Esophagus muscularis mucosa (tissue), 4 donors: ENCODE results near the gene LCNL1. TPM values are rescaled to one million over a fixed set of nuclear protein-coding genes. Genes with fewer than 3 reads are reported as not detected.

Source experiments
- DNase-seq: peaks from one replicate; pipeline ENCODE4 v3.0.0-alpha.2; 2017; ENCODE audit errors: extremely low spot score
- H3K27ac ChIP-seq, 4 donors: fragments of 200-600 bp; sonication (generic); replicated peaks in 1 of 4; 1 replicate in 3 of 4; 2 replicates in 1 of 4; pipeline ENCODE4 v1.5.1; 2016 to 2019; ENCODE audit warnings: mild to moderate bottlenecking in 1 of 4
- H3K27me3 ChIP-seq, 4 donors: fragments of 200-600 bp; sonication (generic); one replicate each; pipeline versions ENCODE4 v1.5.1 to v1.6.0; 2016 to 2019
- H3K36me3 ChIP-seq, 4 donors: fragments of 200-600 bp; sonication (generic); one replicate each; pipeline ENCODE4 v1.5.1; 2016 to 2019
- H3K4me1 ChIP-seq, 4 donors: fragments of 200-600 bp; sonication (generic); one replicate each; pipeline ENCODE4 v1.5.1; 2016 to 2019
- H3K4me3 ChIP-seq, 4 donors: fragments of 200-600 bp; sonication (generic); 1 replicate in 2 of 4; 2 replicates in 2 of 4; pipeline ENCODE4 v1.5.1; 2016 to 2019; ENCODE audit warnings: mild to moderate bottlenecking in 4 of 4, moderate library complexity in 1 of 4
- H3K9me3 ChIP-seq, 4 donors: fragments of 200-600 bp; sonication (generic); 1 replicate in 3 of 4; 2 replicates in 1 of 4; pipeline ENCODE4 v1.5.1; 2016 to 2019
- CTCF ChIP-seq, 3 experiments: fragments of 200-600 bp in 2 of 3; fragments of 450-650 bp in 1 of 3; sonication (generic) in 2 of 3; IDR thresholded peaks; one replicate each; pipeline ENCODE4 v1.5.1; 2017 to 2019; ENCODE audit warnings: antibody characterized with exemption in 3 of 3, mild to moderate bottlenecking in 2 of 3, moderate library complexity in 1 of 3
- EP300 ChIP-seq: sonication (generic); formaldehyde crosslinking; IDR thresholded peaks from one replicate; pipeline ENCODE4 v1.6.1; 2017; ENCODE audit warnings: antibody characterized with exemption
- POLR2A ChIP-seq: fragments of 450-650 bp; IDR thresholded peaks from one replicate; pipeline ENCODE4 v1.6.1; 2017; ENCODE audit warnings: antibody characterized with exemption, moderate library complexity, mild to moderate bottlenecking, low read depth
- POLR2AphosphoS5 ChIP-seq, 2 donors: sonication (generic); formaldehyde crosslinking; IDR thresholded peaks; one replicate each; pipeline ENCODE4 v1.6.1; 2017; ENCODE audit warnings: antibody characterized with exemption in 2 of 2
- whole genome bisulfite sequencing: methylation state at CpG from one replicate; pipeline ENCODE4 v1.1.5; 2018; 5-methylcytosine and 5-hydroxymethylcytosine counted together
- intact Hi-C: fragments of 100-400 bp; cut with DNase I; formaldehyde crosslinking; loops from one replicate; pipeline ENCODE4 v1.15.1; 2023
- total RNA-seq, 4 donors: library from RNA; depleted of rRNA; stranded (reverse); fragments of >200 nt; gene quantifications; one replicate each; pipeline versions ENCODE4 v1.1.0 to v1.2.1, GENCODE V29; 2016

Gene LCNL1
- total RNA-seq, 4 donors from 2014 or later = 0.11 to 0.42 (median 0.39) TPM; not detected in 1

GRCh38 chr9:137018761-137019559 lies 36.2 kb downstream of the LCNL1 start:
- H3K4me3 ChIP-seq = no peak overlapping the region
- TF ChIP-seq CTCF (IDR thresholded peaks at IDR 0.05) (no peak), POLR2A (no peak), EP300 (no peak), POLR2AphosphoS5 (IDR thresholded peaks at IDR 0.05) (no peak)
- no peaks in the 10 kb centered on the region for H3K9me3 ChIP-seq
- peaks cover 19 to 78% (median 69%) of the 10 kb centered on the region in 4 donors for H3K36me3 ChIP-seq
- H3K27me3 ChIP-seq = no peaks in the 10 kb centered on the region
- no peaks in the 10 kb centered on the region for H3K4me1 ChIP-seq
- DNase-seq = no peak
- H3K27ac ChIP-seq = no peak overlapping the region
- intact Hi-C loops = no loop called here
- WGBS = 92% methylated on average over 20 of the region's 36 CpGs

GRCh38 chr9:137019891-137020683 lies 37.3 kb downstream of the LCNL1 start:
- Histone ChIP-seq H3K4me3 (no peak overlapping the region), H3K27ac (no peak overlapping the region), H3K9me3 (no peaks in the 10 kb centered on the region), H3K4me1 (peaks cover 0 to 4% (median 0%) of the 10 kb centered on the region in 4 donors), H3K27me3 (no peaks in the 10 kb centered on the region), H3K36me3 (peaks cover 11 to 67% (median 58%) of the 10 kb centered on the region in 4 donors)
- WGBS = 93% methylated on average over 11 of the region's 34 CpGs
- TF ChIP-seq POLR2AphosphoS5 (IDR thresholded peaks at IDR 0.05) = no peak
- TF ChIP-seq POLR2A = no peak
- no peak for TF ChIP-seq EP300
- no peak for TF ChIP-seq CTCF (IDR thresholded peaks at IDR 0.05)
- intact Hi-C loops = no loop called here
- no peak for DNase-seq

- Histone ChIP-seq H3K4me1 (peaks cover 0 to 13% (median 6%) of the 10 kb centered on the region in 4 donors), H3K27me3 (no peaks in the 10 kb centered on the region), H3K9me3 (no peaks in the 10 kb centered on the region), H3K4me3 (no peak overlapping the region), H3K36me3 (peaks cover 11 to 58% (median 49%) of the 10 kb centered on the region in 4 donors), H3K27ac (no peak overlapping the region)
- no peak for TF ChIP-seq CTCF (IDR thresholded peaks at IDR 0.05)
- no peak for TF ChIP-seq POLR2A
- TF ChIP-seq POLR2AphosphoS5 (IDR thresholded peaks at IDR 0.05) = no peak
- TF ChIP-seq EP300 = no peak
- WGBS = 93% methylated on average over 9 of the region's 32 CpGs
- no peak for DNase-seq
- intact Hi-C loops = no loop called here
Observed at GRCh38 chr9:137020771-137021567, 38.2 kb downstream of the LCNL1 start.

- Histone ChIP-seq H3K36me3 (peaks cover 8 to 52% (median 43%) of the 10 kb centered on the region in 4 donors), H3K4me1 (peaks cover 3 to 19% (median 12%) of the 10 kb centered on the region in 4 donors), H3K4me3 (no peak overlapping the region), H3K27ac (no peak overlapping the region), H3K27me3 (no peaks in the 10 kb centered on the region), H3K9me3 (no peaks in the 10 kb centered on the region)
- no peak for DNase-seq
- WGBS = 82% methylated on average over 2 of the region's 6 CpGs
- TF ChIP-seq POLR2A (no peak), EP300 (no peak), CTCF (IDR thresholded peaks at IDR 0.05) (no peak), POLR2AphosphoS5 (IDR thresholded peaks at IDR 0.05) (no peak)
- intact Hi-C loops = no loop called here
Observed at GRCh38 chr9:137021568-137021978, 38.8 kb downstream of the LCNL1 start.
